Activated CD4-positive, alpha-beta memory T cell treated with anti-CD3 and anti-CD28 coated beads, Interleukin-2, amount 10 ng/mL, durations not matched to agents 7 days and 5 days (primary cell): Measurements from ENCODE around the gene TVP23A. TPM values are rescaled to one million over a fixed set of nuclear protein-coding genes. Genes with fewer than 3 reads are reported as not detected.
"Not testable (repeated sequence)": the region's sequence is repeated elsewhere in the genome, so short reads cannot be mapped to it uniquely, and the experiment has no call there.

Experiments
- CTCF ChIA-PET: fragments of 350-600 bp; sonication (Branson Sonifier 250); formaldehyde crosslinking; loops from one replicate; lab custom pipeline; 2021; ENCODE audit warnings: antibody characterized with exemption, inconsistent platforms; lab: Charles Lee
- POLR2A ChIA-PET: fragments of 350-600 bp; sonication (Branson Sonifier 250); formaldehyde crosslinking; loops from one replicate; lab custom pipeline; 2021; ENCODE audit warnings: antibody characterized with exemption; lab: Charles Lee
- DNase-seq: peaks from one replicate; pipeline ENCODE4 v3.0.0-alpha.2; 2020
- H3K27ac Mint-ChIP-seq: one replicate; pipeline ENCODE4 v1.8.0; 2021; ENCODE audit warnings: mild to moderate bottlenecking, mixed read lengths
- H3K27me3 Mint-ChIP-seq: one replicate; pipeline ENCODE4 v1.8.0; 2021; ENCODE audit warnings: mixed read lengths
- H3K36me3 Mint-ChIP-seq: one replicate; pipeline ENCODE4 v1.8.0; 2021; ENCODE audit warnings: low read depth, mixed read lengths
- H3K4me1 Mint-ChIP-seq: one replicate; pipeline ENCODE4 v1.8.0; 2021; ENCODE audit warnings: mixed read lengths
- H3K4me3 Mint-ChIP-seq: one replicate; pipeline ENCODE4 v1.8.0; 2021; ENCODE audit warnings: mild to moderate bottlenecking, mixed read lengths
- H3K9me3 Mint-ChIP-seq: one replicate; pipeline ENCODE4 v1.8.0; 2021; ENCODE audit warnings: mixed read lengths
- total RNA-seq, 2 experiments: library from RNA; stranded (reverse); gene quantifications; one replicate each; pipeline ENCODE4 v1.2.3, GENCODE V29; 2021

Gene TVP23A
- total RNA-seq, 2 experiments from 2014 or later: not detected

GRCh38 chr16:10809706-10810105, 8.9 kb downstream of the TVP23A start:
- H3K27me3 Mint-ChIP-seq: peaks cover 10% of the 10 kb centered on the region
- no peak overlapping the region for H3K4me3 Mint-ChIP-seq
- H3K9me3 Mint-ChIP-seq: peaks cover 4% of the 10 kb centered on the region
- H3K4me1 Mint-ChIP-seq: peaks cover 23% of the 10 kb centered on the region
- ChIA-PET POLR2A (no interaction called here), CTCF (no interaction called here)
- no peaks in the 10 kb centered on the region for H3K36me3 Mint-ChIP-seq
- no peak for DNase-seq
- no peak overlapping the region for H3K27ac Mint-ChIP-seq

- ChIA-PET POLR2A (no interaction called here), CTCF (no interaction called here)
- Mint-ChIP-seq H3K4me3 (no peak overlapping the region), H3K36me3 (no peaks in the 10 kb centered on the region), H3K4me1 (peaks cover 23% of the 10 kb centered on the region), H3K9me3 (peaks cover 4% of the 10 kb centered on the region), H3K27ac (no peak overlapping the region), H3K27me3 (peaks cover 11% of the 10 kb centered on the region)
- DNase-seq: no peak
Observed at GRCh38 chr16:10808850-10809249, 9.7 kb downstream of the TVP23A start.

DNA sequence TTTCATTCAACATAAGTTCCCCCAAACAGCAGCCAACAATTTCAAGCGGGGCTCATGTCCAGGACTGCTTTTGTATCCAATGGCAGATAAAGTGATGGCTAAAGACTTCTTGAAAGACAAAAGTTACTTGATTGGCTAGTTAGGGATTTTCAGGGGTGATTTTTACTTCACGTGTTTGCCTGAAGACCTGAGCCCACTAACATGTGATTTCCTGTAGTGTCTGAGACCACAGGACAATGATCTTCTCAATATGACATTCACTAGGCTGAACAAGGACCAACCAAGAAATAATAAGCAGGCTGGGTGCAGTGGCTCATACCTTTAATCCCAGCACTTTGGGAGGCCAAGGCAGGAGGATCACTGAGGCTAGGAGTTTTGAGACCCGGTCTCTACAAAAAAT, 10.4 kb downstream of the TVP23A start:
- Mint-ChIP-seq H3K9me3 (peaks cover 4% of the 10 kb centered on the region), H3K36me3 (no peaks in the 10 kb centered on the region), H3K4me3 (no peak overlapping the region), H3K27me3 (peaks cover 13% of the 10 kb centered on the region), H3K27ac (no peak overlapping the region), H3K4me1 (peaks cover 21% of the 10 kb centered on the region)
- ChIA-PET POLR2A (no interaction called here), CTCF (no interaction called here)
- no peak for DNase-seq

DNA sequence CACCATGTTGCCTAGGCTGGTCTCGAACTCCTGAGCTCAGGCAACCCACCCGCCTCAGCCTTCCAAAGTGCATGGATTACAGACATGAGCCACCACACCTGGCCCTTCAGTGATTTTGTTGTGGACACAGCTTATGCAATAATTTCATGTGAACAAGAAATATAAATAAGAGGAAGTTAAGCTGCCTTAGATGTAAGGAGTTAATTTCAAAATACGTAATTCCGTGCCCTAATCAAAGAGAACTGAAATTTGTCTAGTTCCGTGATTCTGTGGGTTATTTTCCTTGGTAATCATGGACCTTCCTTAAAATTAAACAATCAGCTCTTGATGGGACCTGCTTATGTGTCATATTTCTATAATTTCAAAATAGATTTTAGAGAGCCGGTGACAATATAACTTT, 11.9 kb downstream of the TVP23A start:
- Mint-ChIP-seq H3K9me3 (peaks cover 4% of the 10 kb centered on the region), H3K27ac (no peak overlapping the region), H3K36me3 (no peaks in the 10 kb centered on the region), H3K27me3 (peaks cover 13% of the 10 kb centered on the region), H3K4me3 (no peak overlapping the region), H3K4me1 (peaks cover 7% of the 10 kb centered on the region)
- DNase-seq: no peak
- CTCF ChIA-PET: no interaction called here
- POLR2A ChIA-PET: no interaction called here

DNA sequence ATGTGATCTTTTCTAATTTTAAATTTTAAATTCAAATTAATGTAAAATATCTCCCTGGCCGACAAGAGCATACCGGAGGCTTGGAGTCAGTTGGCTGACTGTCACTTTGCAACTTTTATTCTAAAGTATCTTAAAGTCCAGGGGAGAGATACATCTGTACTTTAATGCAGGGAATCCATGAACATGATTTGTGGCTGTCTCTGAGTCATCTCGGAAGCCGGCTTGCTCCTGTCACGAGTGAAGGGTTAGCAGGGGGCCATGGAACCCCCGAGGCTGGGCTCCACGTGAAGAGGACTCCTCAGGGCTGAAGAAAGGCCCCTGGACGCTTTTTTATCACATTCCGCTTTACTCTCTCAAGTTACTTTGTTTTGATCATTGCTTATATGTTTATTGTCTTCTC, 13.3 kb downstream of the TVP23A start:
- CTCF ChIA-PET: no interaction called here

GRCh38 chr16:10799736-10800135, 18.9 kb downstream of the TVP23A start:
- POLR2A ChIA-PET: no interaction called here
- CTCF ChIA-PET: no interaction called here
- no peak for DNase-seq
- no peak overlapping the region for H3K4me3 Mint-ChIP-seq
- H3K27ac Mint-ChIP-seq: no peak overlapping the region
- H3K27me3 Mint-ChIP-seq: peaks cover 5% of the 10 kb centered on the region
- no peaks in the 10 kb centered on the region for H3K4me1 Mint-ChIP-seq
- H3K36me3 Mint-ChIP-seq: no peaks in the 10 kb centered on the region
- H3K9me3 Mint-ChIP-seq: no peaks in the 10 kb centered on the region

More for the DNA sequence above, 13.3 kb downstream of the TVP23A start:
- Mint-ChIP-seq H3K27ac (no peak overlapping the region), H3K4me3 (no peak overlapping the region), H3K27me3 (peaks cover 13% of the 10 kb centered on the region), H3K4me1 (peaks cover 7% of the 10 kb centered on the region), H3K9me3 (no peaks in the 10 kb centered on the region), H3K36me3 (no peaks in the 10 kb centered on the region)
- POLR2A ChIA-PET: no interaction called here
- no peak for DNase-seq

GRCh38 chr16:10791048-10791447, 27.5 kb downstream of the TVP23A start:
- no peaks in the 10 kb centered on the region for H3K36me3 Mint-ChIP-seq
- no peak overlapping the region for H3K27ac Mint-ChIP-seq
- DNase-seq: no peak
- peaks cover 3% of the 10 kb centered on the region for H3K9me3 Mint-ChIP-seq
- H3K27me3 Mint-ChIP-seq: peaks cover 32% of the 10 kb centered on the region
- POLR2A ChIA-PET: no interaction called here
- CTCF ChIA-PET: no interaction called here
- no peak overlapping the region for H3K4me3 Mint-ChIP-seq
- no peaks in the 10 kb centered on the region for H3K4me1 Mint-ChIP-seq

GRCh38 chr16:10788630-10789029, 30.0 kb downstream of the TVP23A start:
- DNase-seq, H3K4me3 Mint-ChIP-seq, H3K36me3 Mint-ChIP-seq, CTCF ChIA-PET, H3K9me3 Mint-ChIP-seq, POLR2A ChIA-PET, H3K4me1 Mint-ChIP-seq, H3K27ac Mint-ChIP-seq: not testable (repeated sequence)
- peaks cover 34% of the 10 kb centered on the region for H3K27me3 Mint-ChIP-seq

GRCh38 chr16:10787304-10787703, 31.3 kb downstream of the TVP23A start:
- H3K4me3 Mint-ChIP-seq: no peak overlapping the region
- DNase-seq: no peak
- POLR2A ChIA-PET: no interaction called here
- peaks cover 42% of the 10 kb centered on the region for H3K27me3 Mint-ChIP-seq
- H3K4me1 Mint-ChIP-seq: no peaks in the 10 kb centered on the region
- H3K9me3 Mint-ChIP-seq: peaks cover under 1% of the 10 kb centered on the region
- CTCF ChIA-PET: no interaction called here
- H3K36me3 Mint-ChIP-seq: no peaks in the 10 kb centered on the region
- no peak overlapping the region for H3K27ac Mint-ChIP-seq

DNA sequence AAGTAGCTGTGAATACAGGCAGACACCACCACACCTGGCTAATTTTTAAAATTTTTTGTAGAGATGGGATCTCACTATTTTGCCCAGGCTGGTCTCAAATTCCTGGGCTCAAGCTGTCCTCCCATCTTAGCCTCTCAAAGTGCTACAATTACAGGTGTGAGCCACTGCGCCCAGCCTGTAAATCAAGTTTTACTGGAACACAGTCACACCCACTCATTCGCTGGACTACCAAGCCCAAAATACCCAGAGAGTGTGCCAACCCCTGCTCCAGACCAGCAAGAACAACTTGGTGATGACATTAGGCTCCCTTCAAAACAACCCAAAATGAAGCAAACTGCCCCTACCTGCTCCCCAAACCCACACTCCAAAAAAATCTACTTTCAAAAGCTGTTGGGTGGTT, 36.0 kb downstream of the TVP23A start:
- Mint-ChIP-seq H3K4me3 (no peak overlapping the region), H3K9me3 (no peaks in the 10 kb centered on the region), H3K27ac (no peak overlapping the region), H3K36me3 (no peaks in the 10 kb centered on the region), H3K27me3 (peaks cover 52% of the 10 kb centered on the region), H3K4me1 (no peaks in the 10 kb centered on the region)
- ChIA-PET POLR2A (no interaction called here), CTCF (no interaction called here)
- no peak for DNase-seq

DNA sequence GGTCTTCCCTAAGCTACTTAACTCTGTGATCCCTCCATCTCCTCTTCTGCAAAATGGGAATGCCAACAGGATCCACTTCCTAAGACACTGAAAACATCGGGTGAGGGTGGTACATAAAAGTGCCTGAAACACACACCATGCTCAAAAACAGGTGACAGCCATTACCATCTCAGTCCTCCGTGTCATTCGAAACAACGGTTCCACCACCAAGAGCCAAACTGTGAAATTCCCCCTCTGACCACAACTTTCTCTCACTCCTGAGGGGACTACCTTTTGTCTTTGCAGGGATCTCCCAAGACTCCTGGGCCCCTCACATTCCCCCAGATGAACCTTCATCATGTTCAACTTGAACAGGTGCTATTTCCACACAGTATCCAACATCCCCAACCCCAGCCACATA, 38.0 kb downstream of the TVP23A start:
- H3K4me3 Mint-ChIP-seq: no peak overlapping the region
- no peak for DNase-seq

DNA sequence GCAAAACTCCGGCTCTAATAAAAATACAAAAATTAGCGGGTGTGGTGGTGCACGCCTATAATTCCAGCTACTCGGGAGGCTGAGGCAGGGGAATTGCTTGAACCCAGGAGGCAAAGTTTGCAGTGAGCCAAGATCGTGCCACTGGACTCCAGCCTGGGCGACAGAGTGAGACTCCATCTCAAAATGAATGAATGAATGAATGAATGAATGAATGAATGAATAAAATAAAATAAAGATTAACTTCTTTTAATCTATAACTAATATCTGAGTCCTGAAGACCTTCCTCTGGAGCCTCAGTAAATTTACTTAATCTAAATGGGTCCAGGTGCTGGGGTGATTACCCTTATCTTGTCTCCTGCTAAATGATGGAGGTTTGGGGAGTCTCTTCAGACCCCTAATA, 38.7 kb downstream of the TVP23A start:
- H3K36me3 Mint-ChIP-seq, POLR2A ChIA-PET, H3K9me3 Mint-ChIP-seq, DNase-seq, H3K27ac Mint-ChIP-seq, H3K4me3 Mint-ChIP-seq, CTCF ChIA-PET, H3K4me1 Mint-ChIP-seq: not testable (repeated sequence)
- H3K27me3 Mint-ChIP-seq: peaks cover 54% of the 10 kb centered on the region

More for the DNA sequence above, 38.0 kb downstream of the TVP23A start:
- ChIA-PET CTCF (no interaction called here), POLR2A (no interaction called here)
- Mint-ChIP-seq H3K27me3 (peaks cover 51% of the 10 kb centered on the region), H3K9me3 (no peaks in the 10 kb centered on the region), H3K4me1 (peaks cover 3% of the 10 kb centered on the region), H3K36me3 (no peaks in the 10 kb centered on the region), H3K27ac (no peak overlapping the region)

DNA sequence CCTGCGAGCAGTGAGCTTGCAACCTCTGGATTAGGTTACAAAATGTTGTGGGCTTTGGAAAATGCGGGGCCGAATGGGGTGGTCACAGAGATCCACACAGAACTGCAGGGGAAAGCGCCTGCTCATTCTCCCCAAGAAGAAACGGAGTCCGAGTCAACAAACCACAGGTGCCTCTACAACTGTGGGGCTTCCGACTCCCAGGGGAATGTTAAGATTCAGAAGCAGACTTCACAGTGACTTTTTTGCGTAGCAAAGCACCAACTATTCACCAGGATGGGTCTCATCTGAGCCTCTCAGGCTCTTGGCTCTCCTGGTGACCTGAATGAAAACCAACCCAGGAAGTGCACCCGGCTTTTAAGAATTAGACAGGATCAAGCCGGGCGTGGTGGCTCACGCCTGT, 41.2 kb downstream of the TVP23A start:
- peaks cover 57% of the 10 kb centered on the region for H3K27me3 Mint-ChIP-seq

DNA sequence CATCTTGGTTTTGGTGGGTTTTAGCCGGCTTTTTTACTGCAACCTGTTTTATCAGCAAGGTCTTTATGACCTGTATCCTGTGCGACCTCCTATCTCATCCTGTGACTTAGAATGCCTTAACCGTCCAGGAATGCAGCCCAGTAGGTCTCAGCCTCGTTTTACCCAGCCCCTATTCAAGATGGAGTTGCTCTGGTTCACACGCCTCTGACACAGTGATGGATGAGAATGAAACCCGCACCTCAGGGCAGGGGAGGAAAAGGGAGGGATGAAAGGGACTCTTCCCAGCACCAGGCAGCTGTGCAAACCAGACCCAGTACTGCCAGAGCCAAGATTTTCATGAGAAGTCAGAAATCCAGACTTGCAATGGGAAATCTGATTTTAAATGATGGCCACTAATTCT, 41.7 kb downstream of the TVP23A start:
- H3K4me3 Mint-ChIP-seq, CTCF ChIA-PET, DNase-seq, H3K9me3 Mint-ChIP-seq, H3K27ac Mint-ChIP-seq, POLR2A ChIA-PET, H3K36me3 Mint-ChIP-seq: not testable (repeated sequence)
- H3K4me1 Mint-ChIP-seq: peaks cover 14% of the 10 kb centered on the region
- peaks cover 54% of the 10 kb centered on the region for H3K27me3 Mint-ChIP-seq

More for the DNA sequence above, 41.2 kb downstream of the TVP23A start:
- Mint-ChIP-seq H3K4me3 (no peak overlapping the region), H3K9me3 (no peaks in the 10 kb centered on the region), H3K4me1 (peaks cover 14% of the 10 kb centered on the region), H3K27ac (no peak overlapping the region), H3K36me3 (no peaks in the 10 kb centered on the region)
- ChIA-PET POLR2A (no interaction called here), CTCF (no interaction called here)
- DNase-seq: no peak
